DMS153 treated with DMSO at 0.1 percent for 48 hours (cell line): ENCODE results near the gene SLC25A20.
A peak's percentile ranks its signal among the peaks of the same experiment; 100 is the strongest.
"Not testable (repeated sequence)": the region's sequence is repeated elsewhere in the genome, so short reads cannot be mapped to it uniquely, and the experiment has no call there.

Experiments
- DNase-seq: peaks from one replicate; lab custom pipeline; 2025; ENCODE audit not compliant: unreplicated experiment; lab: John Stamatoyannopoulos, UW

SLC25A20 gene

GRCh38 chr3:48847053-48847503, 51.6 kb downstream of the SLC25A20 start:
- DNase-seq, result peak; percentile 12

- DNase-seq, result no peak
These were observed 53.5 kb downstream of the SLC25A20 start for GRCh38 chr3:48845170-48845569.

- no peak for DNase-seq
These were observed 61.5 kb downstream of the SLC25A20 start for GRCh38 chr3:48837163-48837562.

GRCh38 chr3:48835650-48836366, 62.9 kb downstream of the SLC25A20 start:
- DNase-seq, result no peak

- no peak for DNase-seq
These were observed 66.0 kb downstream of the SLC25A20 start for GRCh38 chr3:48832684-48833083.

- no peak for DNase-seq
These were observed 68.0 kb downstream of the SLC25A20 start for GRCh38 chr3:48830715-48831114.

GRCh38 chr3:48829525-48829924, 69.2 kb downstream of the SLC25A20 start:
- not testable (repeated sequence) for DNase-seq

- DNase-seq, result not testable (repeated sequence)
These were observed 70.8 kb downstream of the SLC25A20 start for GRCh38 chr3:48827874-48828273.

GRCh38 chr3:48826451-48826850, 72.2 kb downstream of the SLC25A20 start:
- DNase-seq, result no peak

GRCh38 chr3:48820612-48821324, 77.9 kb downstream of the SLC25A20 start:
- no peak for DNase-seq

- no peak for DNase-seq
These were observed 79.2 kb downstream of the SLC25A20 start for GRCh38 chr3:48819234-48820221.

- DNase-seq, result no peak
These were observed 87.2 kb downstream of the SLC25A20 start for GRCh38 chr3:48811524-48811923.
